ENCODE data around the gene RIPPLY1. TPM values are rescaled to one million over a fixed set of nuclear protein-coding genes. Genes with fewer than 3 reads are reported as not detected.

Gene RIPPLY1
- polyA plus RNA-seq, 1 of the 3 experiments (the other 2 are of a cell fraction), result 0.08 TPM

GRCh38 chrX:106919932-106920452, 16.9 kb upstream of the RIPPLY1 start, which contains the start of gene CLDN2:
CLDN2 (plus strand) TSS chrX:106920402; CDS start chrX:106928229, 7,827 bp downstream.
- Histone ChIP-seq H3K27me3 (ENCODE audit: insufficient read depth) (peaks cover 15% of the 10 kb centered on the region; the same call in 1 of the 2 replicates), H3K79me2 (ENCODE audit: insufficient read depth) (no peaks in the 10 kb centered on the region), H3K36me3 (replicated peaks in 1 of 2; ENCODE audit: control insufficient read depth in 1 of 2, insufficient read depth in 2 of 2, low read length in 1 of 2) (no peaks in the 10 kb centered on the region), H3K9me2 (no peaks in the 10 kb centered on the region), H2AFZ (ENCODE audit: low read depth) (no peak within 1 kb of the TSS), H3K4me1 (ENCODE audit: control insufficient read depth in 1 of 2, insufficient read depth in 2 of 2, low read depth in 1 of 2, low read length in 1 of 2) (peaks cover 0 to 5% of the 10 kb centered on the region in 2 experiments; a peak in 1 of 4 replicates), H3K27ac (ENCODE audit: low read depth in 2 of 2, low read length in 1 of 2) (no peak within 1 kb of the TSS), H3K4me2 (no peak within 1 kb of the TSS), H3F3A (replicated peaks; ENCODE audit: insufficient read depth) (no peaks in the 10 kb centered on the region), H4K20me1 (ENCODE audit: insufficient read depth) (no peaks in the 10 kb centered on the region), H3K4me3 (ENCODE audit: low read depth in 2 of 2, low read length in 1 of 2) (no peak within 1 kb of the TSS), H3K9me3 (no peaks in the 10 kb centered on the region), H3K9ac (no peak within 1 kb of the TSS)
- 10% methylated on average over 2 of the region's 2 CpGs for WGBS (ENCODE audit: low lambda C conversion rate)
- ChIA-PET CTCF (interaction anchor here (1.6 kb wide), 1 partner anchor 26 kb away, joined by 4 read pairs; no protein-coding TSS in a partner anchor), POLR2A (no interaction called here)
- DNase-seq, result no peak
- no peak for TF ChIP-seq MAX (IDR thresholded peaks at IDR 0.05; ENCODE audit: low read depth)
- TF ChIP-seq REST (IDR thresholded peaks at IDR 0.05; ENCODE audit: low read depth, low read length), result no peak
- TF ChIP-seq SIN3A (IDR thresholded peaks at IDR 0.05; ENCODE audit: borderline replicate concordance, low read depth, low read length), result no peak
- TF ChIP-seq PBX3 (IDR thresholded peaks at IDR 0.05), result no peak
- no peak for TF ChIP-seq RCOR1 (IDR thresholded peaks at IDR 0.05; ENCODE audit: low read length)
- TF ChIP-seq NRF1 (IDR thresholded peaks at IDR 0.05; ENCODE audit: low read depth, low read length), result no peak
- no peak for TF ChIP-seq MEF2A (IDR thresholded peaks at IDR 0.05; ENCODE audit: borderline replicate concordance, low read depth)
- TF ChIP-seq RAD21 (IDR thresholded peaks at IDR 0.05; ENCODE audit: low read length), result no peak
- no peak for TF ChIP-seq TAF1 (IDR thresholded peaks at IDR 0.05; ENCODE audit: borderline replicate concordance, low read depth, low read length)
- no peak for TF ChIP-seq TEAD4 (IDR thresholded peaks at IDR 0.05; ENCODE audit: borderline replicate concordance, insufficient read depth)
- no peak for TF ChIP-seq JUND (IDR thresholded peaks at IDR 0.05)
- TF ChIP-seq CHD2 (IDR thresholded peaks at IDR 0.05; ENCODE audit: low read length, partially characterized antibody), result no peak
- TF ChIP-seq POLR2AphosphoS5 (IDR thresholded peaks at IDR 0.05; ENCODE audit: low read depth, low read length), result no peak
- no peak for TF ChIP-seq FOSL2 (IDR thresholded peaks at IDR 0.05; ENCODE audit: borderline replicate concordance, low read depth)
- TF ChIP-seq MXI1 (IDR thresholded peaks at IDR 0.05; ENCODE audit: low read depth, low read length), result no peak
- TF ChIP-seq YY1 (IDR thresholded peaks at IDR 0.05; ENCODE audit: low read depth), result no peak
- TF ChIP-seq IRF3 (IDR thresholded peaks at IDR 0.05; ENCODE audit: low read depth, low read length), result no peak
- no peak for TF ChIP-seq FOXM1 (IDR thresholded peaks at IDR 0.05; ENCODE audit: low read depth)
- no peak for TF ChIP-seq CTCF (IDR thresholded peaks at IDR 0.05)

Measured in SK-N-SH (cell line).